ENCODE results near the gene PATE1.
"Not testable (repeated sequence)": the region's sequence is repeated elsewhere in the genome, so short reads cannot be mapped to it uniquely, and the experiment has no call there.

The PATE1 gene

GRCh38 chr11:125745979-125746378, at the start of gene PATE1:
Gene PATE1, plus strand, starts transcription at chr11:125746279. Its CDS starts 26 bp downstream, at chr11:125746305.
- no peak for DNase-seq (ENCODE audit: low read depth)

GRCh38 chr11:125701018-125701610, 45.0 kb upstream of the PATE1 start:
- no peak for DNase-seq (ENCODE audit: low read depth)

- no peak for DNase-seq (ENCODE audit: low read depth)
These were observed 44.0 kb upstream of the PATE1 start for GRCh38 chr11:125701858-125702621.

- not testable (repeated sequence) for DNase-seq (ENCODE audit: low read depth)
These were observed 41.4 kb upstream of the PATE1 start for GRCh38 chr11:125704686-125705085.

GRCh38 chr11:125720781-125721180, 25.3 kb upstream of the PATE1 start:
- DNase-seq (ENCODE audit: low read depth) = no peak

GRCh38 chr11:125724125-125724524, 22.0 kb upstream of the PATE1 start:
- DNase-seq (ENCODE audit: low read depth) = peak; percentile 6

GRCh38 chr11:125728969-125729368, 17.1 kb upstream of the PATE1 start:
- DNase-seq (ENCODE audit: low read depth) = no peak

GRCh38 chr11:125740617-125741016, 5.5 kb upstream of the PATE1 start:
- no peak for DNase-seq (ENCODE audit: low read depth)

- no peak for DNase-seq (ENCODE audit: low read depth)
These were observed 2.4 kb upstream of the PATE1 start for GRCh38 chr11:125743681-125744080.

GRCh38 chr11:125750629-125751028, 4.5 kb downstream of the PATE1 start:
- DNase-seq (ENCODE audit: low read depth) = no peak

- DNase-seq (ENCODE audit: low read depth) = no peak
These were observed 10.0 kb downstream of the PATE1 start for GRCh38 chr11:125756050-125756449.

- DNase-seq (ENCODE audit: low read depth) = no peak
These were observed 16.4 kb downstream of the PATE1 start for GRCh38 chr11:125762445-125762844.

- DNase-seq (ENCODE audit: low read depth) = no peak
These were observed 17.4 kb downstream of the PATE1 start for GRCh38 chr11:125763483-125763882.

GRCh38 chr11:125766251-125766650, 20.2 kb downstream of the PATE1 start:
- DNase-seq (ENCODE audit: low read depth) = no peak

- DNase-seq (ENCODE audit: low read depth) = no peak
These were observed 22.4 kb downstream of the PATE1 start for GRCh38 chr11:125768336-125769046.

- no peak for DNase-seq (ENCODE audit: low read depth)
These were observed 24.5 kb downstream of the PATE1 start for GRCh38 chr11:125770583-125770982.

GRCh38 chr11:125772834-125773505, 26.9 kb downstream of the PATE1 start:
- DNase-seq (ENCODE audit: low read depth) = peak; percentile 48

- no peak for DNase-seq (ENCODE audit: low read depth)
These were observed 27.4 kb downstream of the PATE1 start for GRCh38 chr11:125773516-125773915.

GRCh38 chr11:125777309-125777708, 31.2 kb downstream of the PATE1 start:
- DNase-seq (ENCODE audit: low read depth) = peak; percentile 16

GRCh38 chr11:125778728-125779127, 32.6 kb downstream of the PATE1 start, which contains the start of gene PATE2:
Gene PATE2, minus strand, starts transcription at chr11:125778828. Its CDS starts 55 bp downstream, at chr11:125778773.
- DNase-seq (ENCODE audit: low read depth) = no peak

- DNase-seq (ENCODE audit: low read depth) = no peak
These were observed 38.6 kb downstream of the PATE1 start for GRCh38 chr11:125784678-125785077.

GRCh38 chr11:125787827-125788226, 41.7 kb downstream of the PATE1 start, which contains the start of gene PATE3:
Gene PATE3, plus strand, starts transcription at chr11:125788127. Its CDS starts 25 bp downstream, at chr11:125788152.
- DNase-seq (ENCODE audit: low read depth) = no peak
